Heart left ventricle (tissue), 13 donors: ENCODE data around the gene CYSRT1.

Experiments used
- CTCF ChIP-seq, 12 donors: fragments of 200-600 bp; sonication (generic) in 4 of 12; IDR thresholded peaks; one replicate each; pipeline versions ENCODE4 v1.5.0 to v1.8.0; 2018 to 2022; ENCODE audit warnings: antibody characterized with exemption in 12 of 12, mild to moderate bottlenecking in 5 of 12
- POLR2A ChIP-seq, 2 donors: fragments of 450-650 bp; IDR thresholded peaks; one replicate each; pipeline ENCODE4 v1.6.1; 2017; ENCODE audit warnings: antibody characterized with exemption in 2 of 2, mild to moderate bottlenecking in 2 of 2, moderate library complexity in 2 of 2
- donor health status: ischemic (EF 13 %, LVEDD 7.1; RV severe dilation, severe dysfunction).
- donor health status: DM: no; HTN: yes; CAD: no.
- donor health status: DM: no; HTN: no; CAD: no.
- donor health status: ischemic (EF 25% LVEDD 6.9; RV normal size, moderate dysfunction).
- donor health status: ischemic (EF 25% LVEDD 5.7; RV mildly dilated, moderate dysfunction).
- donor health status: ischemic (EF 35%, LVEDD 5.7; RV mildly dilated, moderate dysfunction).
- donor health status: nonischemic (EF 11% LVEDD 7.7; RV severe dilation, severe dysfunction).
- donor health status: DM: yes; HTN: yes; CAD: no.
- donor health status: PGD.
- donor health status: ischemic (EF 29% LVEDD 5.4; RV normal size, mild dysfunction).
- donor health status: nonischemic (EF 23%, LVEDD 6.1; RV moderate dilation, normal function).

GRCh38 chr9:137240318-137240840, 15.4 kb downstream of the CYSRT1 start:
- peak in 1 of 2 donors; percentile 61 for TF ChIP-seq POLR2A (IDR thresholded peaks at IDR 0.05)
- TF ChIP-seq CTCF (IDR thresholded peaks at IDR 0.05) = peak in 4 of 12 donors; percentile 4 to 17 (median 6)
